Endothelial cell of umbilical vein (primary cell): ENCODE results near the gene PKHD1.

Experiments
- CTCF ChIP-seq, 2 donors: IDR thresholded peaks; 1 replicate in 1 of 2; 2 replicates in 1 of 2; pipeline ENCODE4 v1.5.1; 2011; ENCODE audit warnings: low read length in 2 of 2, mild to moderate bottlenecking in 2 of 2, moderate library complexity in 2 of 2, control low read depth in 1 of 2, inconsistent platforms in 1 of 2, low read depth in 1 of 2; ENCODE audit not compliant: insufficient read depth in 1 of 2; ENCODE audit errors: extremely low read depth in 1 of 2
- POLR2A ChIP-seq: IDR thresholded peaks from 2 replicates; pipeline ENCODE4 v1.6.1; 2012; ENCODE audit warnings: low read depth, mild to moderate bottlenecking, control low read depth, low read length

GRCh38 chr6:51885957-51886356, 201.5 kb downstream of the PKHD1 start:
- TF ChIP-seq CTCF (IDR thresholded peaks at IDR 0.05; ENCODE audit: extremely low read depth in 1 of 2, insufficient read depth in 1 of 2, low read depth in 1 of 2, low read length in 2 of 2) = no peak
- TF ChIP-seq POLR2A = no peak
